DMS 273 (cell line): Measurements from ENCODE around the gene KCNH4.
"Not testable (repeated sequence)": the region's sequence is repeated elsewhere in the genome, so short reads cannot be mapped to it uniquely, and the experiment has no call there.

Experiments
- DNase-seq: peaks from one replicate; lab custom pipeline; 2025; ENCODE audit not compliant: unreplicated experiment; lab: John Stamatoyannopoulos, UW

KCNH4 gene

DNA sequence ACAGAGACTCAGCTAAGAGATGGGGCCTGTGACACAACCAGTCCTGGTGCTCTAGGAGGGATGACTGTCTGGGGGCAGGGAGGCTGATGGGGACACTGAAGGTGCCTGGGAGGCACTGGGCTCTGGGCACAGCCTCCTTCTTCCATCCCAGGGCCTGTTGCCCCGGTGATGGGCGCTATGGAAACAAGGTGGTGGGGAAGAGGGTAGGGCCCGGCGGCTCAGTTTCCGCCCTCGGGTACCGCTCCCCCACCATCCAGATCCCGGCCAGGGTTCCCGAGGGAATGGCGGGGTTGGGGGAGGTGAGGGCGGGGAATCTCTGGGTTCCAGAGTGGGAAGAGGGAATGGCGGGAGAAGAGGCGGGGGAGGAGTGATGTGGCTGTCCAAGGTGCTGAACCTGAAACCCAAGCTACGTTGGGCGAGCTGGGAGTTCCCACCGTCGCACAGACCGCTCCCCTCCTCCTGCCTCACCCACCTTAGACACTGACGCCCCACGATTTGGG lies 981 bp downstream of the KCNH4 start:
- peak; percentile 89 for DNase-seq

GRCh38 chr17:42179335-42179734 lies 1.6 kb downstream of the KCNH4 start:
- no peak for DNase-seq

DNA sequence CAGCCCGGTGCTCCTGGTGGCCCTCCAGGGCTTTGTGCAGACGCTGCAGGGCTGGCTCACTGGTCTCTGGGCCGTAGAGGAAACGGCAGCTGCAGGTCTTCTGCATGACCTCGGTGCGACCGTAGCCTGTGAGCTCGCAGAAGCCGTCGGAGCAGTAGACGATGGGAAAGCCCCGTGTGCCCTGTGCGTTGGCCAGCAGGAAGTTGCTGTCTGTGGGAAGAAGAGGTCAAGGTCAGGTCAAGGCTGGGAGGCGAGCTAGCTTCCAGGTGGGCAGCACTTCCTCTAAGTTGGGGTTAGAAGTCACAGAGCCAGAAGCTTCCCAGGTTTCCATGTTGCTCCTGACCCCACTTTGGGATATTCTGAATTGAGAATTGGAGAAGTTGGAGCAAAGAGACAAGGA lies 2.1 kb downstream of the KCNH4 start:
- no peak for DNase-seq

GRCh38 chr17:42177684-42178083 lies 3.3 kb downstream of the KCNH4 start:
- peak; percentile 27 for DNase-seq

DNA sequence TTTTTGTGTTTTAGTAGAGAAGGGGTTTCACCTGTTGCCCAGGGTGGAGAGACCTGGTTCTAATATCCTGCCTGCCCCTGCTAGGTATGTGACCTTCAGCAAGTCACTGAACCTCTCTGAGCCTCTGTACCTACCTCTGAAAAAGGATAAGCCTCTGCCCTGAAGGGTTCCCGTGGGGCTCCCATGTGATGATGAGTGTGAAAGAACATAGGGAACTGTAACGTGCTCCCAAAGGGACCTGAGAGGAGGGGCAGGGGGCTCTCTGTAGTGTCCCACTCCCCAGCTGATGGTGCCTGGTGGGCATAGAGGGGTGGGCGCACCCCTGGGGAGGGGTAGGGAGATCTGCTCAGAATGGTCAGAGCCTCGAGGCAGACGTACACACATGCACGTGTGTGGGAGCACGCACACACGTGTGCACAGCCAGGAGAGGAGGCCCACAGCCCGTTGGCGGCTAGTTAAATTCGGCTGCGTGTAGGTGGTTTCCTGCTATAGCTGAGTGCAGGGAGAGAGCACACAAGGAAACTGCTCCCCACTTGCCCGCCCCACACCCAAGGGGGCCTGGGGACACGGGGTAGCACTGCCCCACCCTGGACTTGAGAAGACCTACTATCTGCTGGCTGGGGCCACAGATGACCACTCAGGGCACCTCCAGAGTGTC lies 6.7 kb downstream of the KCNH4 start:
- no peak for DNase-seq

GRCh38 chr17:42171831-42172230 lies 9.1 kb downstream of the KCNH4 start:
- no peak for DNase-seq

- DNase-seq: no peak
Measured at GRCh38 chr17:42169351-42169750, 11.6 kb downstream of the KCNH4 start.

DNA sequence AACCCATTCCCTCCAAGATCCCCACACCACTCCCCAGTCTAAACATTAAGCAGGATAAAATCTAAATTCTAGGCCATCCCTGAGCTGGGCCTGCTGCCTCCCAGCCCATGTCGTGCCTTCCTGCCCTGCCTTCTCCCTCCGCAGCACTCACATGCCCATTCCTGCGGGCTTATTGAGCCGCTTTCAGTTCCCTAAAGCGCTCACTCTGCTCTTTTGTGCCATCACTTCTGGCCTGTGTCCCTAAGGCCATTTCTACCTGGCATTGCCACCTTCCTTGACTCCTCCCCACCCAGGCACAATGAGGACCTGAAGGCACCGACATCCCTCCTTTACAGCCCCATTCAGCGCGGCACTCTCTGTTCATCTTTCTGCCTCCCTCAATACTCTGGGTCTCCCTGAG lies 13.1 kb downstream of the KCNH4 start:
- DNase-seq: no peak

GRCh38 chr17:42166196-42166763 lies 14.7 kb downstream of the KCNH4 start:
- DNase-seq: no peak

GRCh38 chr17:42165751-42166150 lies 15.2 kb downstream of the KCNH4 start:
- no peak for DNase-seq

- DNase-seq: no peak
Measured at GRCh38 chr17:42163696-42164407, 17.1 kb downstream of the KCNH4 start.

GRCh38 chr17:42163113-42163512 lies 17.8 kb downstream of the KCNH4 start:
- DNase-seq: peak; percentile 64

- DNase-seq: no peak
Measured at GRCh38 chr17:42160531-42160910, 20.4 kb downstream of the KCNH4 start.

DNA sequence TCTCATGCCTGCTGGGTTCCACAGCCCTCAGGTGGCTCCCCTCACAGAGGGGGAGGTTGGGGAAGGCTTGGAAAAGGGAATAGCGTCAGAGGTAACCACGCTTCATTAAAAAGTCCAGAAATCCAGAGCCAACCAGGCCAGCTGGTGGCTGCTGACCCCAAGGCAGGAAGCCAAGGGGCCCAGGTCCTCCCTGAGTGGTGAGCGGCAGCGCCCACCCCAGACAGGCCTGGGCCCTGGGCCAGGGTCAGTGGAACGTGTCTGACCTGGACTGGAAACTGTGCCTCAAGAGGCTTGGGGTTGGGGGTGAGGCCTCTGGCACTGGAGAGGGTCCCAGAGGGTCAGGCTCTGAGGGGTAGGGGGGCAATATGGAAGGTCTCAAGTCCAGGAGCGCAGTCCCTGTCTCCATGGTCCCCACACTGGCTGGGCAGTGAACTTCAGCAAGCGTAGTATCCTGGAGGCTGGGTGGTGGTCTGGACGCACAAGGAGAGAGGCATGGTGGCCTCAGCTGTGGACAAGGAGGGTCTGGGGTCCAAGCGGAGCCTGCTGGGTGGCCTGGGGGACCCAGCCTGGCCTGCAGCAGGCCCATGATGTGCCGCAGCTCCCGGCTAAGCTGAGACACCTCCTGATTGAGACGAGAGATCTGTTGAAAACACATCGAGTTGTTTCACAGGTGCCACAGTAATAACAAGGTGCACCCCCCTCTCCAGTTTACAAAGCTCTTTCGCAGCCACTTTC lies 21.0 kb downstream of the KCNH4 start:
- no peak for DNase-seq

- no peak for DNase-seq
Measured at GRCh38 chr17:42155614-42156045, 25.3 kb downstream of the KCNH4 start.

GRCh38 chr17:42153919-42154742 lies 26.8 kb downstream of the KCNH4 start:
- DNase-seq: peak; percentile 46

DNA sequence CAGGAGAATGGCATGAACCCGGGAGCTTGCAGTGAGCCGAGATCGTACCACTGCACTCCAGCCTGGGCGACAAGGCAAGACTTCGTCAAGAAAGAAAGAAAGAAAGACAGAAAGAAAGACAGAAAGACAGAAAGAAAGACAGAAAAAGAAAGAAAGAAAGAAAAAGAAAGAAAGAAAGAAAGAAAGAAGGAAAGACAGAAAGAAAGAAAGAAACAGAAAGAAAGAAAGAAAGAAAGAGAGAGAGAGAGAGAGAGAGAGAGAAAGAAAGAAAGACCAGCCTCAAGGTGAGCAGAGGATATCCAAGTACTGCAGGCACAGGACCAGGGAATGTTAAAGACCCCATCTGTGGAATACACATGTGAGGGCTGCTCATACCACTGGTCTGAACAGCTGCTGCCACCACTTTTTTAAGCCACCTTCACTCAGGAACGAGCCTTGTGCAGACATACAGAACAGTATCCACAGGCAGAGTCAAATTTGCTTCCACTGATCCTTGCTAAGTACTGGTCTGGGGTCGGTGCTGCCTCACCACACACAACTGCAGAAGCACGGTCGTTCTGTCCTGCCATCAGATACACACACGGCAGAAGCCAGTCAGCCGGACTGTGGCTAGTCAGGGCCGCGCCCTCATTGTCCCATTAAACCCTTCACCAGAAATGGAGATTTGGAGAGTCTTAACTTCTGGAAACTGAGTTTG lies 33.9 kb downstream of the KCNH4 start:
- DNase-seq: no peak

- not testable (repeated sequence) for DNase-seq
Measured at GRCh38 chr17:42143138-42143537, 37.8 kb downstream of the KCNH4 start.

- no peak for DNase-seq
Measured at GRCh38 chr17:42142371-42142896, 38.5 kb downstream of the KCNH4 start.

GRCh38 chr17:42141382-42141781 lies 39.6 kb downstream of the KCNH4 start:
- DNase-seq: no peak
